ENCODE data around the gene POLR2E.

Gene POLR2E

DNA sequence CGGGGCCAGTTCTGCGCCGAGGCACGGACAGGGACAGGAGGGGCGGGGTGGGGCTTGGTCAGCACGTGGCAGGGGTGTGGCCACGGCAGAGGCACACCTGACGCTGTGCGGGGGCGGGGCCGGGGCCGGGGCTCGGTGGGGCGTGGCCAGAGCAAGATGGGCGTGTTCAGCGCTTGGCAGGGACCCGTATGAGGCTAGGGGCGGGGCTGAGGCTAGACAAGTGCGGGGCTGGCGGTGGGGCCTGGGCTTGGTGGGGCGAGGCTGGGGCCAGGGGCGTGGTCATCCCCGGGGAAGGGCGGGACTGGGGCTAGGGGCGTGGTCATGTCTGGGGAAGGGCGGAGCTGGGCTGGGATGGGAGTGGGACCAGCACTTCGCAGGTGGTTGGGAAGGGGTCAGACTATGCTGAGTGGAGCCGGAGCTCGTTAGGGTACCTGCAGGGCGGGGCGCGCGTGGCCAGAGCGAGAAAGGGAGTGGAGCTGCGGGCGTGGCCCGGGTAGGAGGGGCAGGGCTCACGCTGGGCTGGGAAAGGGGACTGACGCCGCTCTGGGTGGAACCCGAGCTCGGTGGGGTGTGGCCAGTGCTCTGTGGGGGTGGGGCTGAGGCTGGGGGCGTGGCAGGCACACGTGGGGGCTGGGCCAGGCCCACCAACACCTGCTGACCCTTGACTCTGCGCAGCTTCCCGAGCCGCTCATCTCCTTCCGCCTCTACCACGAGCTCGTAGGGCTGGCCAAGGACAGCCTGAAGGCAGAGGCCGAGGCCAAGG is 12.8 kb downstream of the POLR2E start:
- H3K4me3 ChIP-seq (ENCODE audit: low read length): peak overlapping the region; percentile 50
- DNase-seq (ENCODE audit: low read depth): peak; percentile 98
- TF ChIP-seq, protein P1, sequence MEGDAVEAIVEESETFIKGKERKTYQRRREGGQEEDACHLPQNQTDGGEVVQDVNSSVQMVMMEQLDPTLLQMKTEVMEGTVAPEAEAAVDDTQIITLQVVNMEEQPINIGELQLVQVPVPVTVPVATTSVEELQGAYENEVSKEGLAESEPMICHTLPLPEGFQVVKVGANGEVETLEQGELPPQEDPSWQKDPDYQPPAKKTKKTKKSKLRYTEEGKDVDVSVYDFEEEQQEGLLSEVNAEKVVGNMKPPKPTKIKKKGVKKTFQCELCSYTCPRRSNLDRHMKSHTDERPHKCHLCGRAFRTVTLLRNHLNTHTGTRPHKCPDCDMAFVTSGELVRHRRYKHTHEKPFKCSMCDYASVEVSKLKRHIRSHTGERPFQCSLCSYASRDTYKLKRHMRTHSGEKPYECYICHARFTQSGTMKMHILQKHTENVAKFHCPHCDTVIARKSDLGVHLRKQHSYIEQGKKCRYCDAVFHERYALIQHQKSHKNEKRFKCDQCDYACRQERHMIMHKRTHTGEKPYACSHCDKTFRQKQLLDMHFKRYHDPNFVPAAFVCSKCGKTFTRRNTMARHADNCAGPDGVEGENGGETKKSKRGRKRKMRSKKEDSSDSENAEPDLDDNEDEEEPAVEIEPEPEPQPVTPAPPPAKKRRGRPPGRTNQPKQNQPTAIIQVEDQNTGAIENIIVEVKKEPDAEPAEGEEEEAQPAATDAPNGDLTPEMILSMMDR (IDR thresholded peaks at IDR 0.05; ENCODE audit: insufficient read depth, low read depth, low read length, missing control alignments): no peak

DNA sequence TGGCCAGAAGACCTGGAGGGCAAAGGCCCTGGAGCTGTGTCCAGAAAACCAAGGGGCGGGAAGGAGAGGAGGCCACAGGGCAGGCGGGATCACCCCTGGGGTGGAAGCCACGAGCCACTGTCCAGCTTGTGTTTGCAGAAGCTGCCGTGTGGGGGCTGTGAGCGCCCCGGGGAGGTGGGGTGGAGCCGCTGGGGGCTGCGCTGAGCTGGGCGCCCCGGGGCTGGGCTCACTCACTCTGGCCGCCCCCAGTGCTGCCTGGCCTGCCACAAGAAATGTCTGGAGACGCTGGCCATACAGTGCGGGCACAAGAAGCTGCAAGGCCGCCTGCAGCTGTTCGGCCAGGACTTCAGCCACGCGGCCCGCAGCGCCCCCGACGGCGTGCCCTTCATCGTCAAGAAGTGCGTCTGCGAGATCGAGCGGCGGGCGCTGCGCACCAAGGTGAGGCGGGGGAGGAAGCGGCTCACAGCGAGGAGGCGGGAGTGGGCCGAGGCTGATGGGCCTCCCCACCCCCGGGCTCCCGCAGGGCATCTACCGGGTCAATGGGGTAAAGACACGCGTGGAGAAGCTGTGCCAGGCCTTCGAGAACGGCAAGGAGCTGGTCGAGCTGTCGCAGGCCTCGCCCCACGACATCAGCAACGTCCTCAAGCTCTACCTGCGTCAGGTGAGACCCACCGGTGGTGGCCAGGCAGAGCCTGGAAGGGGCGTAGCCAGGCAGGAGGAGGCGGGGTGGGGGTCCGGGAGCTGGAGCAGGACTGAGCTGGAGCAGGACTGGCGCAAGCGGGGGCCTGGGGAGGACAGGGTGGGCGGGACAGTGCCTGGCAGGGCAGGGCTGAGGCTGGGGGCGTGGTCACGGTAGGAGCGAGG is 13.6 kb downstream of the POLR2E start:
- peak overlapping the region; percentile 43 for H3K4me3 ChIP-seq (ENCODE audit: low read length)
- TF ChIP-seq, protein P1 (IDR thresholded peaks at IDR 0.05; ENCODE audit: insufficient read depth, low read depth, low read length, missing control alignments): no peak
- DNase-seq (ENCODE audit: low read depth): no peak

DNA sequence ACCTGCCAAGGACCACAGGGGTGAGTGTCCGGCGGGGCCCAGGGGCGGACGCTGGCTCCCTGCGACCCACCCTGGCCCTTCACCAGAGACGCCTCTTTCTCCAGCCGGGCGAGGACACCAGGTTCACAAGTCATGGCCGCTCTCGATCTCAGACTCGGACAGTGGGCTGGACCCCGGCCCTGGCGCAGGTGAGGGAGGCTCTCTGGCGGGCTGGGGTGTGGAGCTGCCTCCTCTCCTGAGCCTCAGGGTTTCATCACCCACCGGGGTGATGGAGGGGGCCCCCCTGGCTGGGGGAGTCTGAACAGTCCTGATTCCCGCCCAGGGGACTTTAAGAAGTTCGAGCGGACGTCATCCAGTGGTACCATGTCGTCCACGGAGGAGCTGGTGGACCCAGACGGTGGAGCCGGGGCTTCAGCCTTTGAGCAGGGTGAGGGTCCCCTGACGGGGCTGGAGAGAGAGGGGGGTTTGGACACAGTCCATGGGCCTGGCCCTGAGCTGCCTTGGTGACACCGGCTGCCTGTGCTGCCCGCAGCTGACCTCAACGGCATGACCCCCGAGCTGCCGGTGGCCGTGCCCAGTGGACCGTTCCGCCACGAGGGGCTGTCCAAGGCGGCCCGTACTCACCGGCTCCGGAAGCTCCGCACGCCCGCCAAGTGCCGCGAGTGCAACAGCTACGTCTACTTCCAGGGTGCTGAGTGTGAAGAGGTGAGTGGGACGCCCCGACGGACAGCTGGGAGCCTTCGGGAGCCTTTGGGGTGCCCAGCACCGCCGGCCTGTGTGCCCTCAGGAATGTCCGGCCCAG is 14.6 kb downstream of the POLR2E start:
- H3K4me3 ChIP-seq (ENCODE audit: low read length): no peak overlapping the region
- TF ChIP-seq, protein P1 (IDR thresholded peaks at IDR 0.05; ENCODE audit: insufficient read depth, low read depth, low read length, missing control alignments): no peak
- no peak for DNase-seq (ENCODE audit: low read depth)

DNA sequence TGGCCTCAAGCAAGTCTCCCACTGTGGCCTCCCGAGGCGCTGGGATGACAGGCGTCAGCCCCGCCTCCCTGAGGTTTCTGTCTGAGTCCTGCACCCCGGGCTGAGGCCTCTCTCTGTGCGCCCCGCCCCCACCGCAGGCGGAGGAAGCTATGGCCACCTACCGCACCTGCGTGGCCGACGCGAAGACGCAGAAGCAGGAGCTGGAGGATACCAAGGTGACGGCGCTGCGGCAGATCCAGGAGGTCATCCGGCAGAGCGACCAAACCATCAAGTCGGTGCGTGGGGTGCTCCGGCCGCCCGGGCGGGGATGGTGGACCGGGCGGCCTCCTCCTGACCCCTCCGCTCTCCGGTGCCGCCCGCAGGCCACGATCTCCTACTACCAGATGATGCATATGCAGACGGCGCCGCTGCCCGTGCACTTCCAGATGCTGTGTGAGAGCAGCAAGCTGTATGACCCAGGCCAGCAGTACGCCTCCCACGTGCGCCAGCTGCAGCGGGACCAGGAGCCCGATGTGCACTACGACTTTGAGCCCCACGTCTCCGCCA is 15.5 kb downstream of the POLR2E start:
- no peak overlapping the region for H3K4me3 ChIP-seq (ENCODE audit: low read length)
- TF ChIP-seq, protein P1 (IDR thresholded peaks at IDR 0.05; ENCODE audit: insufficient read depth, low read depth, low read length, missing control alignments): no peak
- no peak for DNase-seq (ENCODE audit: low read depth)

DNA sequence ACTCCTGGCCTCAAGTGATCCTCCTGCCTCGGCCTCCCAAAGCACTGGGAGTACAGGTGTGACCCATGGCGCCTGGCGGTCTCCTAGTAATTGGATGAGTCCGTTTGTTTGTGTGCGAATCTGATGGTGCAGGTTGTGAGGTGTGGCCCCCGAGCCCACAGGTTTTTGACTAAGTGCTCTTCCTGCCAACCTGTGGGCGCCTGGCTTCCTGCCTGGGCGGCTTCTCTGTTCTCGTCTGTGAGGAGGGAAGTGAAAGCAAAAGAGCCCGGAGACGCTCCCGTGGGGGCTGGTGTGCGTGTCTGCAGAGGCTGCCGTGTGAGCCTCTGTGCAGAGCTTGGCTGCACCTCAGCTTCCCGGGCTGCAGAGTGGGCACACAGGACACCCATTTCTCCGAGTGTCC is 18.2 kb downstream of the POLR2E start:
- peak; percentile 66 for DNase-seq (ENCODE audit: low read depth)
- peak overlapping the region; percentile 15 for H3K4me3 ChIP-seq (ENCODE audit: low read length)
- TF ChIP-seq, protein P1 (IDR thresholded peaks at IDR 0.05; ENCODE audit: insufficient read depth, low read depth, low read length, missing control alignments): no peak

DNA sequence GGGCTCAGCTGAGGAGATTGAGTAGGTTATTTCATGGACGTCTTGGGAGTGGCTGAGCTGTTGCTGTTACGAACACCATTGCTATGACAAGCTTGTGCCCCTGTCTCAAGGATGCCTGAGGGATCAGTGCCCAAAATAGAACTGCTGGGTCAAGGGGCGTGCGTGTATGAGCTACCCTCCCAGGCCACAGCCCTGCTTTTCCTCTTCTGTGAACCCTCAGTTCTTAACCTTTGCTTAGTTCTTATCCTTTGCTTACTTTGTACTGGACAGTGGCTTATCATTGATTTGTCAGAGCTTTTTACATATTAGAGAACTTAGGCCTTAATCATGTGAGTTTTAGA is 19.2 kb downstream of the POLR2E start:
- H3K4me3 ChIP-seq (ENCODE audit: low read length): no peak overlapping the region
- DNase-seq (ENCODE audit: low read depth): no peak
- TF ChIP-seq, protein P1 (IDR thresholded peaks at IDR 0.05; ENCODE audit: insufficient read depth, low read depth, low read length, missing control alignments): no peak
